Activated CD4-positive, CD25-positive, alpha-beta regulatory T cell treated with anti-CD3 and anti-CD28 coated beads, Interleukin-2, amount 50 U/mL, for 72 hours (primary cell): Measurements from ENCODE around the gene TBX1.

ENCODE experiments used
- DNase-seq: peaks from one replicate; pipeline ENCODE4 v3.0.0; 2021

Gene TBX1

DNA sequence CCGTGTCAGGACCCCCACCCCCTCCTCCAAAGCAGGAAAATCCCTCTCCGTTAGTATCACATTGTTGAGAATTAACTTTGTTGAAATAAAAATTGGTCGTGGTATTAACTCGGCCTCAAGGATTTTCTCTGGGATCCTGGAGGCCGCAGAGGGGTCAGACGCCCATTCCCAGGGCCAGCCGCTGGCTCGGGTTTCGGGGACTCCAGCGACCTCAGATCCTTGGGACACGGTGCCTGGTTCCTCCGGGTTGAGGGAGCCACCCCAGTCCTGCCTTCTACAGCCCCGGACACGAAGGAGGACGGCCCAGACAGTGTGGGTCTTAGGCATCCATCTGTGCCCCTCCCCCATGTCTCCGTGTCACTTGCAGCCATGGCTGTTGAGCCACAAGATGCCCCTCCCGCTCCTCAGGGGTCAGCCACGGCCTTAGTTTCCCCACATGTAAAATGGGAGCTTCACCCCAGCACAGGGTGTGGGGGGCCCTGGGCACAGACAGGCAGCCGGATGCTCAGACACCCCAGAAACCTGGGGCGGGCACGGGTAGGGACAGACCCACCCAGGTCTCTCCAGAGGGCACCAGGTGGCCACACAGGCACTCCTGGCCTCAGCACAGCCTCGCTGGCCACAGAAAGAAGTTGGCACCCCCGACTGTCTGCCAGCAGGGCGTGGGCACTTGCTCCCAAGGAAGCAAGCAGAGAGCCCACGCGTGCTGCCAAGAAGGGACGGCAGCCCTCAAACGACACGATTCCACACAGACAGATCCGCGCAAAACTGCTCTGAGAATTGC, 21.7 kb upstream of the TBX1 start:
- DNase-seq: no peak

DNA sequence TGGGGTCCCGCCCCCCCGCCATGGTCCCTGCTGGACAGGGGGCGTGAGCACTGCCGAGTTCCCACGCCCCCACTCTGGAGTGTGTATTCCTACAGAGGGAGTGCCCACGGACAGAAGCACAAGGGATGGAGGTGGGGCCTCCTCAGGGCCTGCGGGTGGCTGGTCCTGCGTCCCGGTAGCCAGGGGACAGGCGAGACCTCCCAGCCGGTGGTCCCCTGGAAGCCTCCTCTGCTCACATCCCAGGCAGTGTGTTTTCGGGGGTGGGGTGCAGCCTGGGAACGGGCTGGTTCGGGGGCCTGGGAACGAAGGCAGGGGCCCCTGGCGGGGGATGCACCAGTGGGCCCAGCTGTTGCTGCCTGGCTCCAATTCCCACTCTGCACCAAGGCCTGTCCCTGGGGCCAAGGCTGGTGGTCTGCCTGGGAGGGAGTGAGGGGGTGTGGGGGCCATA, 21.1 kb upstream of the TBX1 start:
- DNase-seq: no peak

DNA sequence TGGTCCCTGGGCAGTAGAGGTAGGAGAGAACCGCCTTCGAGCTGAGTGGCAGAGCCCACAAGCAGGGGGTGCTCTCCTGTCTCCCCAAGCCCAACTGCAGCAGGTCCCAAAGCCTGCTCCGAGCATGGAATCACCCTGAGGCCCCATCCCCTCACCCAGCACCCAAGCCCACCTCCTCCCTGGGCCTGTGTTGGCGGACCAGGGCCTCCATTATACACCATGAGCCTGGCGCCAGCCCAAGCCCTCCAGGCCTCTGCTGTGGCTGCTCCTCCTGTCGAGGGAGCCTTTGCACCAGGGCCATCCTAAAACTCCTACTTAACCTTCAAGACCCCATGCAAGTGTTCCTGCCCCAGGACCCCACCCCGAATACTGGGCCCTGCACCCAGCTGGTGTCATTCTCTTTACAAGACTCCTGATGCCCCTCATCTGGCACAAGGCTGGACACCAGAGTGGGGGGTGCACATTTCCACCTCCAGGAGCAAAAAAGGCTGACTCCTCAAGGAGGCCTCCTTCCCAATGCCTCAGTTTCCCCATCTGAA, 20.6 kb upstream of the TBX1 start:
- DNase-seq: no peak

DNA sequence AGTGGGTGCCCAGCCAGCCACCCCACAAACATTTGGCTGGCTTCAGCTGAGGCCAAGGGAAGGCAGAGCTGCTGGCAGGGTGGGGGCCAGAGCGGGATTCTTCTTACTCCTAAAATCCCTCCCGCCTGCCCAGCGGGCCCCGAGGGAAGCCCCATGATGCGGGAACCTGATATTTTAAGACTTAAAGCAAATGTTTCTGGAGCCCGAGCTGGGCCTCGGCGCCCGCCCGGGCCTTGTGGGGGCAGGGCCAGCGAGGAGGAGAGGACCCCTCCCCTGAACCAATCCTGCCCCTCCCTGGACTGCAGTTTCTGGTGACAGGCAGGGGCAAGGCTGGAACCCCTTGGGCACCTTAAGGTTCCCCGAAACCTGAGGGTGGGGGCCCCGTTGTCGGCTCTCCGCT, 20.0 kb upstream of the TBX1 start:
- DNase-seq: no peak

DNA sequence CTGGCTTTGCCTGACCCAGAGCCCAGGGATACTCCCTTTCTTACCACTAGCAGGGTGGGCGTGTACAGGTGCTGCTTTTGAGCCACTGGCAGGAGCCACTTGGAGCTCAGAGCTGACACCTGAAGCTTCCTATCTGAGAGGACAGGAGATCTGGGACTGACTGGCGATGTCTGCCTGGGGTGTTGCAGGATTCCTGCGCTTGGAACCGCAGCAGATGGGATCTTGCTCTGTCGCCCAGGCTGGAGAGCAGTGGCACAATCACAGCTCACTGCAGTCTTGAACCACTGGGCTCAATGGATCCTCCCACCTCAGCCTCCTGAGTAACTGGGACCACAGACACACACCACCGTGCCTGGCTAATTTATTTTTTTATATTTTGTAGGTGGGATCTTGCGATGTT, 19.5 kb upstream of the TBX1 start:
- DNase-seq: no peak

DNA sequence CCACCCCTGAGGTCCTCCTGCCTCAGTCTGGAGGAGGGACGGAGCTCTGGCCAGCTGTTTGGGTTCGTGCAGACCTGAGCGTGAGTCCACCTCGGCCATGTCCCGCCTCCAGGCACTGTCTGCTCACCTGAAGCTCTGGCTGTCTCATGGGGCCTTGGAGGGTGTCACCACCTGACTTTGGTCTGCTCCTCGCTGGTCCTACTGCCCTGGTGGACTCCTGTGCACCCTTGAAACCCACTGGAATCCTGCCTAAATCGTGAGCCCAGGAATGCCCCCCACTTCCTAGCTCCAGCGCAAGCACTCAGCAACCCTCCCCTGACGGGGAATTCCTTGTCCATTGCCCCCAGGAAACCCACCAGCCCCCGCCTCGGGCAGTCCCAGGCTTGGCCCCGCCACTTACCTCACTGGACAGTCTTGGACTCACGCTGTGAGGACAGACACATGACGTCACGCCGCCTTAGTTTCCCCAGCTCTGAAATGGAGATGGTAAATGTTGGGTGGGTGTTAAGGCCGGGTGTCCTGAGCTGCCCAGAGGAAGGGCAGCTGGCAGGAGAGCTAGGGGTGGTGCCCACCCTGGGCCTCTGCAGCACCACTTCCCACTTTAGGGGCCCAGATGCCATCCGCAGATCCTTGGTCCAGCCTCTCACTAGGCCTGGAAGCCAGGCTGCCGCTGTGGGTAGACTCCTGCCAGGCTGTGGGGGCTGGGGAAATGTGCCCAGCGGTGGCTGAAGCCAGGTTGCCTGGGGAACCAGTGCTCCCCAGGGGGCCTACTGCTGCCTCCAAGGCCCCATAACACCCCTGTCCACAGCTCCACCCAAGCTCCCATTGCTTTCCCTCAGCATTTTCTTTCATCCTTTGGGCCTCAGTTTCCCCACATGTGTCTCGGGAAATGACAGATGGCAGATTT, 18.2 kb upstream of the TBX1 start:
- DNase-seq: no peak

DNA sequence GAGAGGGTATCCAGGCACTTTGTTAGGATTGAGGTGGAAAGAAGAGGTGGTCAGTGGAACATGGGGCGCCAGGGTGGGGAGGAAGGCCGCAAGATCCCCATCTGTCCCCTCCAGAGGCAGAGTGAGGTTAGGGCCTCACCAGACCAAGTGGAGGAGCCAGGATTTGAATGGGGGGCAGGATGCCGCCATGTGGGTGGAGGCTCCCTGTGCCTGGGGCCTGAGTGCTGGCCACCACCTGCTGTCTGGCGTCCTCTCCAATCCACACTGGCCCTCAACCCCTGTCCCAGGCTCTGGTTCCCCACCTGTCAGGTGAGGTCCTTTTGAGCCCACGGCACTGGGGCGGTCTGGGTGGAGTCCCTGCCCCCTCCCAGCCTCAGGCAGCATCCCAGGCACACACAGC, 17.5 kb upstream of the TBX1 start:
- no peak for DNase-seq

DNA sequence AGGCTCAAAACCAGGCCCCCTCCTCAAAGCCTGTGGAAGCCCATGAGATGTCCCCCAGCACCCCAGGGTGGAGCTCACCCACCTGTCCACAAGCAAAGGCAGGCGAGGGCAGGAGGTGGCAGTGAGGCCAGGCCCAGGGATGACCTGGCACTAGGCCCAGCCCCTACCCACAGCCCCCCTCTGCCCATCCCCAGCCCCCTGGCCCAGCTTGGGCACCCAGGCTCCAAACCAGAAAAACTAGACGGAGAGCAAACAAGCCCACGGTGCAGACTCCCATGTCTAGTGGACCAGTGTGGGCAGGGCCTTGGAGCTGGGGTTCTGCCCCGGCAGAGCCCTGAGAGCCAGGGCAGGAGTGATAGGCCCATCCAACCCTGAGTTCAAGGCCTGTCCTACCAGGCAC, 16.9 kb upstream of the TBX1 start:
- no peak for DNase-seq

DNA sequence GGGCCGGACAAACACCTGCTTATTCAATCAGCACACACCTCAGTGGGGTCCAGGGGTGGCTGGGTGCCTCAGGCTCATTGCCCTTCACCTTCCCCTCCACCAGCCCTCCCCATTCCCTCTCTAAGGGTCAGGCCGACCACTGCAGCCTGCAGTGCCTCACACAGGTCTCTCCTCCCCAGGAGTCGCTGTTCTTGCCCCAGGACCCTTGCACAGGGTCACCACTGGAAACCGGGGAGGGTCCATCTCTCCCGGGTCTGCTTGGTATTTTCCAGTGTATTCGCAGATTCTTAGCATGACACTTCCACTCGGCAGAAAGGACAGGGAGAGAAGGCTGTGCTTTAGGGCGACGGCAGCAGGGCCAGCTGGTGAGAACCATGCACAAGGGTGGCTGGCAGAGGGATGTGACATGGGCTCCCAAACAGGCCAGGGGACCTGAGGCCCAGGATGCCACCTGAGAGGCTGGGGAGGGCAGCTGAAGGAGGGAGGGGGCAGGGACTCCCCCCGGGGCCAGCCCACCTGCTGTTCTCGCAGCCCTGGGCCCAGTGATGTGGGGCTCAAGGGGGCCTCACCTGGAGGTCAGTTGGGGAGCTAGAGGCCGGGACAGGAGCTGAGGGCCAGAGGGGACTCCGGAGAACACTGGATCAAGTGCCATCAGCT, 16.1 kb upstream of the TBX1 start:
- no peak for DNase-seq

DNA sequence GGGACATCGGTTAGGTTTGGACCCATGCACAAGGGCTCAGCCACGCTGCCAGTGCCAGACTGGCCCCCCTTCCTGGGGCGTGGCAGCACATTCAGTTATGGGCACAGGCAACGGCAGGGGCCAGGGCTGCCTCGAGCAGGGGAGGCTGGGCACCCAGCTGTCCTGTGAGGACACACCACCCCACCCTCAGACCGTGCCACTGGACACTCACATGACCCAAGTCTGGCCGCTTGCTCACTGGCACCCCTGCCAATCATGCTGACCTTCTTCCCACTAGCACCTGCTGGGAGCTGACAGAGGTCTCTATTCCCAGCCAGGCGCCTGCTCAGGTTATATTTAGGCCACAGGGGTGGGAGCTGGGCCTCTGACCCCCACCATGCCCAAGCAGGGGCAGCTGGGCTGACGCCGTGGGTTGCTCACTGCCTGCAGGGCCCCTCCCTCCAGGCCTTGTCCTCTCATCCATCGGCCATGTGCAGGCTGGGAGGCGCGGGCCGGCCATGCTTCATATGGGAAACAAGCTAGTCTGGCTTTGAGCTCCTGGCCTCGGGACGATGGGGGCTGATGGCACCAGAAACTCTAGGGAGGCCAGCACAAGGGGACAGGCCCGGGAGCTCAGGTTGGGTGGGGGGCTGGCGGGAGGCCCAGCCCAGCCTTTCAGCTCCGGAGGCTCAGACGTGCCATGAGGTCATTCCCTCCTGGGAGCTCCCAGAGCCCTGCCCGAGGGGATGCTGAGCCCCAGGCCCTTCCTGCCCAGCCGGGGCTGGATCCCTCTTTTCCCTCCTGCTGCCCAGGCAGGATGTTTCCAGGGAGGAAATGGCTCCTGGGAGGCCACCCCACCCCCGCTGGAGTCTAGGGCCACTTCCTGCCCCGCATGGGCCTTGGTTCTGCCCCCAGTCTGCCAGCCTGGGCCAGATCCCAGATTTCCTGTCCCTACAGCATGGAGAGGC, 15.2 kb upstream of the TBX1 start:
- DNase-seq: no peak

DNA sequence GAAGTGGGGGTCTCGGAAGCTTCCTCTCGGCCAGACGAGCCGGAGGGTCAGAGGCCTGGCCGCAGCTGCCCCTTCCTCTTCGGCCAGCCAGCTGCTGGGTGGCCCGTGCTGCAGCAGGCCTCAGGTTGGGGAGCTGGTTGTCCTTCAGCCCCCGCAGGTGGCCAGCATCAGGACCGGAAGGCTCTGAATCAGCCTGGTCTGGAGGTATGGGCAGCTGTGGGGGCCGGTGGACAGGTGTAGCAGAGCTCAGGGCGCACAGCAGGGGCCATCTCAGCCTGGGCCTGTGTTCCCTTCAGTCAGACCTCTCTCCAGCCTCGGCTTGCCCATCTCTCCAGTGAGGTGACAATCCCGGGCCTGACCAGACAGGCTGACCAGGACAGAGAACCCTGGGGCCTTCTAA, 13.9 kb upstream of the TBX1 start:
- DNase-seq: no peak

DNA sequence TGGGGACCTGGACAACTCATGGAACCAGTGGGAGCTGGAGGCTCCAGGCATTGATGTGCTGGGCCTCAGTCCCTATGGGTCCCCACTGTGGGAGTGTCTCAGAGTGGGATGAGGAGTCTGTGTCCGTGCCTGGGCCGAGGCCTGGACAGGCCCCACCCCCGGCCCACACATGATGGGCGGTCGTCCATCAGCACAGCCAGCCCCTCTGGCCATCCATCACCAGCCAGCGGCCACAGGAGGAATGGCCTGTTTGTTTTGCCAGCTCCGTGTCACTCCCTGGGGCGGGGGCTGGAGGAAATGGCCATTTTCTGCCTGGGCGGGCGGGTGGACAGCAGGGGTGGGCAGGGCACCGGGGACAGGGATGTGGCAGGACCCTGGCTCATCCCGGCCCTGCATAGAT, 13.0 kb upstream of the TBX1 start:
- DNase-seq: no peak

DNA sequence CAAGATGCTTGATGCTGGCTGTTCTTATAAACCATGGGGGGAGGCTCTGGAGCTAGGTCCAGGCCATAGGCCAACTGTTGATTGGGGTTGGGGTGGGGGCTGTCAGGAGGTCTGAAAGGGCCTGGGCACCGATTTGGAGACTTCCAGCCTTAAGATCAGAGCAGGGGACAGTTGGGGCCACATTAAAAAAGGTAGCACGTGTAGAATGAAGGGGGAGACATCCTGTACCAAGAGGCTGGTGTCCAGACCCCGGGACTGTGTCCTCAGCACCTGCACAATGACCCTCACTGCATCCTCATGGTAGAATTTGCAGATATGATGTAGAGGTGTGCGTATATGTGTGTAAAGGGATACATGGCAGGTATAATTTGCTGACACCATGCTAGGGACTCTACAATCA, 12.4 kb upstream of the TBX1 start:
- no peak for DNase-seq

DNA sequence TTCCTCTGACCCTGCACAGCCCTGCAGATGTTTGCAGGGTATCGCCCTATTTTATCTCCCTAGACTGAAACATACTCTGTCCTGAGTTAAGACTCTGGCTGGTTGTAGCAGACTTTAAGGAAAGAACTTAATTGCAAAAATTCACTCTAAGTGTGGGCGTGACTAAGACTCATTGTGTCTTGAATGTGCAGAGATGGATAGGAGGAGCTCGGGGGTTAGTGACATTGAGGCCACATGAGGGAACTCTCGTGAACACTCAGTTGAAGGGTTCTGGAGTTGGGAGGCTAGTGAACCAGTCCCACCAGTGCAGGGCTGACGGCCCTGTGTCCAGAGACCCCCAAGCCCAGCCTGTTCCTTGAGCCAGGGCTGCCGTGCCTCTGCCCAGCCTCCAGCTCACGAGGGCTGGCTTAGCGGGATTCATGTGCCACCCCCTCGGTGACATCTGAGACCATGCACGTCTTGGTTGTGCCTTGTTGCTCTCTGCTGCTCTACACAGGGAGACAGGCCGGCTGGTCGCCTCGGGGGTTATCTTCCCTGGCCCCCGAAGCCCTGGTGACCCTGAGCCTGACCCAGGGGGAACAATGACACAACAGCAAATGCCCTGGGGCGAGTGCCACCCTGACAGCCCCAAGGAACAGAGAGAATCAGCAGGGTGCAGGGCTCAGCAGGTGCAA, 11.4 kb upstream of the TBX1 start:
- no peak for DNase-seq

DNA sequence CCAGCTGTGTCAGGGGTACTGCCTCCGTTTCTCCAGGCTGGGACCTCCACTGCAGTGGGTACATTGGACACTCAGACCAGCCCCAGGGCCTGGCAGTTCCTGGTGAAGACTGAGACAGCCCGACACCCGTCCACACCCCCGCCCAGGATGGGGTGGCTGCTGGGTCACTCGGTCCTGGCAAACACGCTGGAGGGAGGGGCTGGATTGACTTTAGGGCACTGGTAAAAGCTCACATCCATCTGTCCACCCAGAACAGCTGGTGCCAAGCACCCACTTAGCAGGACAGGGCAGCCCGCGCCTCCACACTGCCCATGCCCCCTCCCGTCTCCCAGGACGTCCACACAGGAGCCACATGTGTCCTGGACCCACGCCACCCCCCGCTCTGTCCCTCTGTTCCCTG, 10.7 kb upstream of the TBX1 start:
- DNase-seq: no peak

DNA sequence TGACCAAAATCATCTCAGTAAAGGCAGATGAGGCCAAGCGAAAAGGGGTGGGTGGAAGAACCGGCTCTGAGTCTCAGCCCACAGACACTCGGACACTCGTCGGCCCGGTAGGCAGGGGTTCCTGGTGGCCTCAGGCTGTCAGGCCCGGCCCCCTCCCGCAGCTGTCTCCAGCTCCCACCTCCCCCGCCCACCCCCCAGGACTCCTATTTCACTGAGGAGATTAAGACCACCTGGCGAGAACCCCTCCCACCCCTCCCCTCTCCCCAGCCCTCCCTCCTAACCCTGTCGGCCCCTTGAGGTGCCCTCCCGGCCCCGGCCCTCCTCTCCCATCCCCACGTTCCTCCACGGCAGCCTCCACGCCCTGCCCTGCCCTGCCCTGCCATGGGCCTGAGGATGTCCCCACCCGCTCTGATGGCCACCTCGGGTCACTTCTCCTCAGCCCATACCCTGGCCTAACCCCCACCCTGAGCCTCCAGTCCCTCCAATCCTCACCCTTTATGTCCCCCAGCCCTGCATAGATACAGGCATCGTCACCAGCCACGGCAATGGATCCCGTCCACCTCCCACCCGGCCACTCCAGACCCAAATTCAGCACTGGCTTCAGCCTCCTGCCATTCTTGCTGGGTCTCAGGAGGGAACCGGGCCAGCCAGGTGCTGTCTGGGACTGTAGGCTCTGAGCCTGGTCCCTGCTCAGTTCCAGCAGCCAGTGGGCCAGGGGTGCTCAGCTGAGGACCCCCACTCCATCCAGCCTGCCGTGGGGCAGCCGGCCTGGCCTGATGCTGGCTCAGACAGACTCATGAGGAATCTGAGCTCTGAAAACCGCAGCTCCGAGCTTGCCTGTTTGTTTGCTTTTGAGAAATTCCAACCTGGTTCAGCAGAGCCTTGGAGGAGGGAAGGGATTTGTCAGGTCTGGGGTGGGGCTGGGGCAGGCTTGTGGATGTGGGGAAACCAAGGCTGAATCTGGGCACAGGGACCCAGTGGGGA, 9.8 kb upstream of the TBX1 start:
- no peak for DNase-seq

DNA sequence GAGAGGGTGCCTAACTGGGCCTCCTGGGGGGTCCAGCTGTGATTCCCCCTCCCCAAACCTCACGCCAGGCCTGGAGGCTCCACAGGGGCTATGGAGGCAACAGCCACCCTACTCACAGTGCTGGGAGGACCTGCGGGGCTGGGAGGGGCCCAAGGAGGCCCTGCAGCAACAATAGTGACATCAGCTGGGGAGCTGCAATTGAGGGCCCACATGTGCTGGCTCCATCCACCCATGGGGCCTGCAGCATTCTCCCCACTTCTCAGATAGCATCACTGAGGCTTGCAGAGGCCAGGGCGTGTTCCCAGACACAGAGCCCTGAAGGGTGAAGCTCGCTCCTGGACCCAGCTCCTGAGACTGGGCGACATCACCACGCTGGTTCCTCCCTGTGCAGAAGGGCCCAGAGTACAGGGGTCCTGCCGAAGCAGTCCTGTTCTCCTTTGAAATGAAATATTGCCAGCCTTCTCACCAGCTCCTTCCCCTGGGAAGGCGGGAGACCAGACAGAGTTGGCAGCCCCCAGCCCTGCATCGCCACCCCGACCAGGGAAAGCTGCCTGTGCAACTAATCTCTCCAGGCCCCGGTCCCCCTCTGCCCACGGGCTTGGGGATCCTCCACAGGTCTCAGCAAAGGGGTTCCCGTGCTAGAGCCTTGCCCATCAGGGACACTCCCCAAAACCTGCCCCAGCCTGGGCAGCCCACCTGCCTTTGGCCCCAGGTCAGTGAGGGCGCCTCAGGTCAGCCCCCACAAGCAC, 8.9 kb upstream of the TBX1 start:
- no peak for DNase-seq

DNA sequence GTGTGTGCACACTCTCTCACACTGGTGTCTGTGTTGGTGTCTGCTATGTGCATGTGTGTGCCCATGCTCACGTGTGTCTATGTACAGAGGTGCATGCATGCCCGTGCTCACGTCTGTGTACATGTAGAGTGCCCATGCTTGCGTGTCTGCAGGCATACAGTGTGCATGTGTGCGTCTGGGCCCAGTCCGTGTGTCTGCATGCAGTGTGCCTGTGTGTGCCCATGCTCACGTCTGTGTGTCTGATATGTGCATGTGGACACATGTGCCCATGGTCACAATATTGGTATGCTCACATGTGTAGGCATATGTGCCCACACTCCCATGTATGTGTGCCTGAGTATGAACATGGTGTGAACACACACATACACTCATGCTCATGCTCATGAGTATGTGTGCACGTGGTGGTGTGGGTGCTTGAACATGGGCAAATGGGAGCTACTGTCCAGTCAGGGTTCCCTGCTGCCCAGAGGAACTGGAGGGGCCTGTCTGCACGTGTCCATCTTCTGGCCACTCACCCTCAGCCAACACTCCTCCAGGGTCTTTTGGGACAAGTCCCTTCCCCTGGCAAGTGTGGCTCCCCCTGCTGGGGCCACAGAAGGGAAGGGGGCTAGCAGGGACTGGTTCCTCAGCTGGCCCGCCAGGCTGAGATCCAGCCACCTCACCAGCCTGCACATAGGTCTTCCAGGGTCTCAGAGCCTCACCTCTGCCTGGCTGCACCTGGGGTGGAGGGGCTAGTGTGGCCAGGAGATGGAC, 7.3 kb upstream of the TBX1 start:
- DNase-seq: no peak
